Natural killer cell (primary cell): ENCODE results near the gene NUP88. TPM values are rescaled to one million over a fixed set of nuclear protein-coding genes. Genes with fewer than 3 reads are reported as not detected.

ENCODE experiments used
- ATAC-seq, 3 donors: fragments of 150-1000 bp in 2 of 3; fragments of 200-7000 bp in 1 of 3; cut with Tn5 transposase; 1 replicate in 1 of 3; 2 replicates in 2 of 3; pipeline ENCODE4 v1.10.0; 2021; ENCODE audit warnings: mild to moderate bottlenecking in 2 of 3, moderate library complexity in 2 of 3
- DNase-seq, 2 donors: peaks; one replicate each; pipeline versions ENCODE4 v3.0.0 to v3.0.0-alpha.2; 2013 to 2021; ENCODE audit warnings: mixed read lengths in 1 of 2
- H3K27ac ChIP-seq: one replicate; pipeline ENCODE4 v1.5.1; 2013; ENCODE audit warnings: mild to moderate bottlenecking, low read length
- H3K27me3 ChIP-seq: one replicate; pipeline ENCODE4 v1.6.1; 2013; ENCODE audit warnings: low read length; ENCODE audit not compliant: control insufficient read depth, insufficient read depth
- H3K36me3 ChIP-seq: one replicate; pipeline ENCODE4 v1.6.1; 2013; ENCODE audit warnings: low read length; ENCODE audit not compliant: control insufficient read depth, insufficient read depth
- H3K4me1 ChIP-seq: one replicate; pipeline ENCODE4 v1.6.1; 2013; ENCODE audit warnings: low read length; ENCODE audit not compliant: control insufficient read depth, insufficient read depth
- H3K4me3 ChIP-seq: one replicate; pipeline ENCODE4 v1.5.1; 2013; ENCODE audit warnings: low read length
- H3K9me3 ChIP-seq: one replicate; pipeline ENCODE4 v1.6.1; 2013; ENCODE audit warnings: low read length; ENCODE audit not compliant: control insufficient read depth, insufficient read depth
- H3K27ac Mint-ChIP-seq, 2 donors: one replicate each; pipeline ENCODE4 v1.8.0; 2022; ENCODE audit warnings: mild to moderate bottlenecking in 2 of 2, mixed read lengths in 2 of 2, moderate library complexity in 1 of 2
- H3K27me3 Mint-ChIP-seq, 2 donors: one replicate each; pipeline ENCODE4 v1.8.0; 2022; ENCODE audit warnings: low read depth in 2 of 2, mixed read lengths in 2 of 2
- H3K36me3 Mint-ChIP-seq: one replicate; pipeline ENCODE4 v1.8.0; 2022; ENCODE audit warnings: mixed read lengths
- H3K4me1 Mint-ChIP-seq, 2 donors: one replicate each; pipeline ENCODE4 v1.8.0; 2022; ENCODE audit warnings: mixed read lengths in 2 of 2
- H3K4me3 Mint-ChIP-seq: one replicate; pipeline ENCODE4 v1.8.0; 2022; ENCODE audit warnings: mild to moderate bottlenecking, moderate library complexity, mixed read lengths
- H3K9me3 Mint-ChIP-seq, 2 donors: one replicate each; pipeline ENCODE4 v1.8.0; 2022; ENCODE audit warnings: mixed read lengths in 2 of 2
- CTCF ChIP-seq: fragments of 200-600 bp; IDR thresholded peaks from one replicate; pipeline ENCODE4 v1.8.0; 2022; ENCODE audit warnings: antibody characterized with exemption
- WGBS: methylation state at CpG from one replicate; pipeline ENCODE4 v1.1.7; 2013; ENCODE audit warnings: missing lambda C conversion rate; ENCODE audit not compliant: insufficient coverage; 5-methylcytosine and 5-hydroxymethylcytosine counted together
- intact Hi-C: fragments of 100-400 bp; cut with micrococcal nuclease; formaldehyde crosslinking; loops from one replicate; pipeline ENCODE4 v1.14.2; 2022
- total RNA-seq, 4 donors: library from RNA; stranded (reverse); fragments of 120-200 nt in 1 of 4; gene quantifications; one replicate each; pipeline versions ENCODE4 v1.2.3 to v1.2.4, GENCODE V29; 2013 to 2022

The NUP88 gene
- total RNA-seq, 3 donors from 2014 or later (not counting 1 experiment from before 2014, with no cell fraction given), result 112 to 136 (median 125) TPM

- ATAC-seq, result no peak
- Mint-ChIP-seq H3K27me3 (no peaks in the 10 kb centered on the region), H3K4me3 (no peak overlapping the region), H3K9me3 (no peaks in the 10 kb centered on the region), H3K36me3 (peaks cover 31% of the 10 kb centered on the region), H3K27ac (no peak overlapping the region), H3K4me1 (peaks cover 23 to 26% of the 10 kb centered on the region in 2 donors)
- TF ChIP-seq CTCF, result no peak
- DNase-seq, result no peak
- peaks cover 90% of the 10 kb centered on the region for H3K36me3 ChIP-seq
- WGBS, result 86% methylated on average over 7 of the region's 7 CpGs
- H3K27me3 ChIP-seq, result no peaks in the 10 kb centered on the region
- no peaks in the 10 kb centered on the region for H3K9me3 ChIP-seq
- H3K4me3 ChIP-seq, result no peak overlapping the region
- no peaks in the 10 kb centered on the region for H3K4me1 ChIP-seq
- intact Hi-C loops, result no loop called here
- no peak overlapping the region for H3K27ac ChIP-seq
Measured at GRCh38 chr17:5410594-5411272, 8.7 kb downstream of the NUP88 start.

GRCh38 chr17:5408186-5408585, 11.3 kb downstream of the NUP88 start:
- Mint-ChIP-seq H3K27me3 (no peaks in the 10 kb centered on the region), H3K36me3 (peaks cover 25% of the 10 kb centered on the region), H3K9me3 (no peaks in the 10 kb centered on the region), H3K4me3 (no peak overlapping the region), H3K4me1 (peaks cover 19 to 21% of the 10 kb centered on the region in 2 donors), H3K27ac (no peak overlapping the region)
- no peak for DNase-seq
- TF ChIP-seq CTCF, result no peak
- Histone ChIP-seq H3K4me3 (no peak overlapping the region), H3K4me1 (no peaks in the 10 kb centered on the region), H3K27ac (no peak overlapping the region), H3K27me3 (no peaks in the 10 kb centered on the region), H3K36me3 (peaks cover 91% of the 10 kb centered on the region), H3K9me3 (no peaks in the 10 kb centered on the region)
- intact Hi-C loops, result no loop called here
- 74% methylated on average over 3 of the region's 5 CpGs for WGBS
- ATAC-seq, result no peak

GRCh38 chr17:5405400-5405799, 14.1 kb downstream of the NUP88 start:
- peaks cover 6 to 7% of the 10 kb centered on the region in 2 donors for H3K4me1 Mint-ChIP-seq
- peaks cover 10% of the 10 kb centered on the region for H3K36me3 Mint-ChIP-seq
- H3K4me3 Mint-ChIP-seq, result no peak overlapping the region
- intact Hi-C loops, result no loop called here
- Histone ChIP-seq H3K27me3 (no peaks in the 10 kb centered on the region), H3K36me3 (peaks cover 90% of the 10 kb centered on the region), H3K9me3 (no peaks in the 10 kb centered on the region), H3K4me1 (no peaks in the 10 kb centered on the region), H3K4me3 (no peak overlapping the region), H3K27ac (no peak overlapping the region)
- no peak for TF ChIP-seq CTCF
- H3K27me3 Mint-ChIP-seq, result no peaks in the 10 kb centered on the region
- DNase-seq (no peak), ATAC-seq (no peak)
- no peak overlapping the region for H3K27ac Mint-ChIP-seq
- WGBS, result 100% methylated on average over 1 of the region's 4 CpGs
- H3K9me3 Mint-ChIP-seq, result no peaks in the 10 kb centered on the region

- DNase-seq (no peak), ATAC-seq (no peak)
- Histone ChIP-seq H3K4me3 (no peak overlapping the region), H3K9me3 (no peaks in the 10 kb centered on the region), H3K27ac (no peak overlapping the region), H3K36me3 (peaks cover 75% of the 10 kb centered on the region), H3K27me3 (no peaks in the 10 kb centered on the region), H3K4me1 (no peaks in the 10 kb centered on the region)
- Mint-ChIP-seq H3K27ac (no peak overlapping the region), H3K9me3 (no peaks in the 10 kb centered on the region), H3K4me3 (no peak overlapping the region), H3K27me3 (no peaks in the 10 kb centered on the region), H3K4me1 (no peaks in the 10 kb centered on the region), H3K36me3 (no peaks in the 10 kb centered on the region)
- 90% methylated on average over 3 of the region's 6 CpGs for whole genome bisulfite sequencing
- intact Hi-C loops, result no loop called here
- TF ChIP-seq CTCF, result no peak
Measured at GRCh38 chr17:5399767-5400166, 19.7 kb downstream of the NUP88 start.
